ENCODE measurements around the gene ST14.
"Not testable (repeated sequence)": the region's sequence is repeated elsewhere in the genome, so short reads cannot be mapped to it uniquely, and the experiment has no call there.

Gene ST14

GRCh38 chr11:130166457-130166784, 6.8 kb downstream of the ST14 start:
- DNase-seq (ENCODE audit: extremely low spot score): no peak
- ChIA-PET CTCF (no interaction called here), POLR2A (no interaction called here)
- TF ChIP-seq HDGF (IDR thresholded peaks at IDR 0.05; ENCODE audit: borderline replicate concordance) (no peak), FOXA1 (IDR thresholded peaks at IDR 0.05) (no peak), SUZ12 (IDR thresholded peaks at IDR 0.05) (no peak), ARNT (IDR thresholded peaks at IDR 0.05) (no peak), LEF1 (IDR thresholded peaks at IDR 0.05; ENCODE audit: borderline replicate concordance) (no peak), PKNOX1 (IDR thresholded peaks at IDR 0.05) (no peak), L3MBTL2 (conservative IDR thresholded peaks at IDR 0.05) (no peak), SP1 (IDR thresholded peaks at IDR 0.05) (no peak)

GRCh38 chr11:130167146-130167545, 7.6 kb downstream of the ST14 start:
- ChIA-PET POLR2A (no interaction called here), CTCF (interaction anchor here (0.6 kb wide), 1 partner anchor 354 kb away, joined by 3 read pairs; no protein-coding TSS in a partner anchor)
- TF ChIP-seq SP1 (IDR thresholded peaks at IDR 0.05) (no peak), FOXA1 (IDR thresholded peaks at IDR 0.05) (no peak), FOXM1 (IDR thresholded peaks at IDR 0.05; ENCODE audit: borderline replicate concordance) (no peak), CTBP1 (IDR thresholded peaks at IDR 0.05; ENCODE audit: borderline replicate concordance) (no peak), PKNOX1 (IDR thresholded peaks at IDR 0.05) (no peak), ELF4 (IDR thresholded peaks at IDR 0.05) (no peak), LEF1 (IDR thresholded peaks at IDR 0.05; ENCODE audit: borderline replicate concordance) (no peak), SUZ12 (IDR thresholded peaks at IDR 0.05) (no peak), HDGF (IDR thresholded peaks at IDR 0.05; ENCODE audit: borderline replicate concordance) (no peak), NFRKB (IDR thresholded peaks at IDR 0.05) (no peak), L3MBTL2 (conservative IDR thresholded peaks at IDR 0.05) (no peak), ARNT (IDR thresholded peaks at IDR 0.05) (no peak)
- DNase-seq (ENCODE audit: extremely low spot score): no peak

- CTCF ChIA-PET: no interaction called here
- no peak for TF ChIP-seq PKNOX1 (IDR thresholded peaks at IDR 0.05)
- no peak for TF ChIP-seq SUZ12 (IDR thresholded peaks at IDR 0.05)
- no peak for TF ChIP-seq LEF1 (IDR thresholded peaks at IDR 0.05; ENCODE audit: borderline replicate concordance)
- no peak for TF ChIP-seq SP1 (IDR thresholded peaks at IDR 0.05)
- no peak for TF ChIP-seq HDGF (IDR thresholded peaks at IDR 0.05; ENCODE audit: borderline replicate concordance)
- TF ChIP-seq ZNF384 (IDR thresholded peaks at IDR 0.05): no peak
- TF ChIP-seq FOXA1 (IDR thresholded peaks at IDR 0.05): no peak
- no peak for TF ChIP-seq CTBP1 (IDR thresholded peaks at IDR 0.05; ENCODE audit: borderline replicate concordance)
- POLR2A ChIA-PET: no interaction called here
- no peak for DNase-seq (ENCODE audit: extremely low spot score)
Measured at GRCh38 chr11:130168105-130168504, 8.5 kb downstream of the ST14 start.

DNA sequence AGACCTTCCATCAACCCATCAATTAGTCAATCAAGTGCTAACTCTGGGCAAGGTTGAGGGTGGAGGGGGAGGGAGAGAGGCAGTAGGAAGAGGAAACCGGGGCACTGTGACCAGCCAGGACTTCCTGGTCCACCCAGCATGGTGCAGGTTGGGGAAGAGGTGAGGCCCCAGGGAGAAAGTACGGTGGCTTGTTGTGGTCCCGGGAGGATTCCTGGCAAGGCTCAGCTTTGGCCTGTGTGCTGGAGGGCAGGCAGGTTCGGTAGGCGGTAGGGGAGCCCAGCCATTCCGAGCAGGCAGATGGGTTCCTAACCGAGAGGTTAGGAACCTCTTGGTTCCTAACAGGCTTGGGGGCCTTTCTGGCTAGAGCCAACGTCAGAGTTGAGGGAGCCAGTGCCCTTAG, 10.8 kb downstream of the ST14 start:
- TF ChIP-seq TARDBP (IDR thresholded peaks at IDR 0.05) (no peak), ZNF384 (IDR thresholded peaks at IDR 0.05) (no peak), BHLHE40 (IDR thresholded peaks at IDR 0.05; ENCODE audit: borderline replicate concordance) (no peak), FOXA1 (IDR thresholded peaks at IDR 0.05) (no peak), SUZ12 (IDR thresholded peaks at IDR 0.05) (no peak), HDGF (IDR thresholded peaks at IDR 0.05; ENCODE audit: borderline replicate concordance) (no peak), CTBP1 (IDR thresholded peaks at IDR 0.05; ENCODE audit: borderline replicate concordance) (no peak), PKNOX1 (IDR thresholded peaks at IDR 0.05) (no peak), NFRKB (IDR thresholded peaks at IDR 0.05) (no peak), SP1 (IDR thresholded peaks at IDR 0.05) (no peak), LEF1 (IDR thresholded peaks at IDR 0.05; ENCODE audit: borderline replicate concordance) (no peak), FOXM1 (IDR thresholded peaks at IDR 0.05; ENCODE audit: borderline replicate concordance) (no peak)
- CTCF ChIA-PET: no interaction called here
- DNase-seq (ENCODE audit: extremely low spot score): no peak
- POLR2A ChIA-PET: no interaction called here

GRCh38 chr11:130171534-130171933, 12.0 kb downstream of the ST14 start:
- ChIA-PET POLR2A (no interaction called here), CTCF (no interaction called here)
- DNase-seq (ENCODE audit: extremely low spot score): no peak
- no peak for TF ChIP-seq L3MBTL2 (conservative IDR thresholded peaks at IDR 0.05)
- no peak for TF ChIP-seq ARNT (IDR thresholded peaks at IDR 0.05)
- no peak for TF ChIP-seq NFRKB (IDR thresholded peaks at IDR 0.05)
- TF ChIP-seq FOXK2 (IDR thresholded peaks at IDR 0.05): no peak
- no peak for TF ChIP-seq SUZ12 (IDR thresholded peaks at IDR 0.05)

DNA sequence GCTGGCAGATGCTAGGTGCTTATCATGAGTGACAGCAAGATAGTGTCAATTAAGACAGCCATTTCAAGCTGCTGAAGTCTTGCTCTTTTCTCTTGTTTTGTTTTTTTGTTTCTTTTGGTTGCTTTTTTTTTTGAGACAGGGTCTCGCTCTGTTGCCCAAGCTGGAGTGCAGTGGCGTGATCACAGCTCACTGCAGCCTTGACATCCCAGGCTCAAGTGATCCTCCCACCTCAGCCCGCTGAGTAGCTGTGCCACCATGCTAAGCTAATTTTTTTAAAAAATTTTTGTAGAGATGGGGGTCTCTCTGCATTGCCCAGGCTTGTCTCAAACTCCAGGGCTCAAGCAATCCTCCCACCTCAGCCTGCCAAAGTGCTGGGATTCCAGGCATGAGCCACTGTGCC, 12.4 kb downstream of the ST14 start:
- DNase-seq (ENCODE audit: extremely low spot score); POLR2A ChIA-PET; CTCF ChIA-PET: not testable (repeated sequence)

GRCh38 chr11:130174642-130175041, 15.1 kb downstream of the ST14 start:
- POLR2A ChIA-PET: no interaction called here

More at GRCh38 chr11:130174642-130175041, 15.1 kb downstream of the ST14 start:
- TF ChIP-seq FOXM1 (IDR thresholded peaks at IDR 0.05; ENCODE audit: borderline replicate concordance) (no peak), FOXK2 (IDR thresholded peaks at IDR 0.05) (no peak), CTBP1 (IDR thresholded peaks at IDR 0.05; ENCODE audit: borderline replicate concordance) (no peak)
- CTCF ChIA-PET: no interaction called here
- no peak for DNase-seq (ENCODE audit: extremely low spot score)

All from HEK293T (cell line).